Measurements from ENCODE around the gene TTLL10.

Gene TTLL10

DNA sequence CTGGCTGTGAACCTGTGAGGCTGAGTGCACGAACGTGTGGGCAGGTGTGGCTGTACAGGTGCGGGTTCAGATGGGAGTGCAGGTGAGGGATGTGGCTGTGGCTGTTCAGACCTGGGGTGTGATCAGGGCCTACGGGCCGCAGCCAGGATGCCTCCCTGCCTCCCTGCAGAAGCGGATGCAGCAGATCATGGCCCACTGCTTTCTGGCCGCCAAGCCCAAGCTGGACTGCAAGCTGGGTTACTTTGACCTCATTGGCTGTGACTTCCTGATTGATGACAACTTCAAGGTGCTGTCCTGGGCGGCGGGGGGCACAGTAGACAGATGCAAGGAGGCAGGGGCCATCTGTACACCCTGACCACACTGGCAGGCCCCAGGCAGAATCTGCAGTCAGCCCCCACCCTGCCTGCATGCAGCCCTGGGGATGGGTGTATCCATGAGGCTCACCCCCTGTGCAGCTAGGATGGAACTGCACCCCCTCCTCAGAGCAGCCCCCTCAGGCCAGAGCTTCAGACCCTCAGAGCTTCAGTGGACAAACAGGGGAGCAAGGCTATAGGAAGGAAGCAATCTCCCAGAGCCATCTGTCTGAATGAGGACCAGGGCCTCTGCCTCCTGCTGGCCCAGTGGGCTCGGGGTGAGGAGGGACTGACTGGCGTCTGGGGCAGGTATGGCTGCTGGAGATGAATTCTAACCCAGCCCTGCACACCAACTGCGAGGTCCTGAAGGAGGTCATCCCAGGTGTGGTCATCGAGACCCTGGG lies 22.9 kb downstream of the TTLL10 start:
- DNase-seq: no peak

DNA sequence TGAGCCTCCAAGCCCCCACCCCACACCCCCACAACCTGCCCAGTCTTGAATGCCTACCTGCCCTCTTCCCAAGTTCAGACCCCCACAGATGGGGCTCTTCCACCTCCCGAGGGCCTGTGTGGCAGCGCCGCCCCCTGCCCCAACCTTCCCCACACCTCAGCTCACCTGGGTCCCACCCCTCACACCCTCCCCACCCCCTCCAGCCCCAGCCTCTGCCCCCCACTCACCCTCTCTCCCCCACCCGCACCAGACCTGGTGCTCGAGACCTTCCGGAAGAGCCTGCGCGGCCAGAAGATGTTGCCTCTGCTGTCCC lies 23.5 kb downstream of the TTLL10 start:
- no peak for DNase-seq

DNA sequence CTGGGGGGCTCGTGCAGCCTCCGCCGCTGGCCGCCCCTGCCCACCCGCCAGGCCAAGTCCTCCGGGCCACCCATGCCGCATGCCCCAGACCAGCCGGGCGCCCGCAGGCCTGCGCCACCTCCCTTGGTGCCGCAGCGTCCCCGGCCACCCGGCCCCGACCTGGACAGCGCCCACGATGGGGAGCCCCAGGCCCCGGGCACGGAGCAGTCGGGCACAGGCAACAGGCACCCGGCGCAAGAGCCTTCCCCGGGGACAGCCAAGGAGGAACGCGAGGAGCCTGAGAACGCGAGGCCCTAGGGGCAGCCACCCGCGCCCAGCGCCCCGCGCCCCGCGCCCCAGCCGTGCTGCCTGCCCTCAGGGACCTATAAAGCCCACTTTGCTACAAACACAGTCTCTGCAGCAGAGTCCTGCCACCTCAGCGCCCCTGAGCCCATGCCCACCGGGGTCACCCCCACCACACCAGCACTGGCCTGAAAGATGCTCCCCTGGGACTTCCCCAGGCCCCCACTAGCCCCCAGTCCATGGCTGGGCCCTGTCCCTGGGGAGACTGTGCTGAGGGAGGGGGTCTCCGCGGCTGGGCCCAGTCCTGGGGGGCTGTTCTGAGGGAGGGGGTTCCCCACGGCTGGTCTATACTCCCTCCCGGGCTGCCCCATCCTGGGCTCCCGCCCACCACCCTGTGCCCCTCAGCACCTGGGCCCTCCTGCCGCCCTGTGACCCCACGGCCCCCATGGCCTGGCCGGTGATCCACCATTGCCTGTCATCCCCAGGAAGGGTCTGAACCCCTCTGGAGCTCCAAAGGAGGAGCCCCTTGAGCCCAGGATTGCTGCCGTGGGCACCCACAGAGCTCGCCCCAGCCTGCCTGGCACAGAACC lies 24.1 kb downstream of the TTLL10 start:
- DNase-seq: no peak

DNA sequence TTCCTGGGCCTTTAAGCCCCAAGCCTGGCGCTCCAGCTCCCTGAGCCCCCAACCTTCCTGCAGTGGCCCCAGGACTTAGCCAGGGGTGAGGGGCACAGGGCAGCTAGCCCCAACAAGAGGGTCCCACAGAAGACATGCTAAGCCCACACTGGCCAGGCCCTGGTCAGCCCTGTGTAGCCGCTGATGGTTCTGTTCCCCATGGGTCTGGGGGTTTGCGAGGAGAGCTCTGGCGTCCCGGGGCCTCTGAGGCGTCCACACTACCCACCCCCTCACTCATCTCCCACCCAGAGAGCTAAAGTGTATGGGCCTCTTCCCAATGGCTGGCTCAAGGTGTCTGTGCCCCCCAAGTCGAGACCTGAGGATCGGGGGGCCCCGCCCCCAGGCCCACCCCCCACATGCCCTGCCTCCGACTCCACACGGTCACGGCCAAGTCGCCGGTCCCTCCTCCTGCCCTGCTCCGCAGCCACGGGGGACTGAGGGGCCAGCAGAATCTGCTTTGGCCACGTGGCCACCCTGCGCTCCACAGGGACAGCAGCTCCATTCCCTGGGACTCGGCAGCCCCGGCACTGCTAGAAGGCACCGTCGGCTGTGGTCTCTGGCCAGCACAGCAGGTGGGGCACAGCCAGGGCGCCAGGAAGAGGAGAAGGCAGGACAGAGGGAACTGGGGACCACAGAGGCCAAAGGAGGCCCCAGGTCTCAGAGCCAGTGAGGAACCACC lies 24.9 kb downstream of the TTLL10 start:
- DNase-seq: no peak

DNA sequence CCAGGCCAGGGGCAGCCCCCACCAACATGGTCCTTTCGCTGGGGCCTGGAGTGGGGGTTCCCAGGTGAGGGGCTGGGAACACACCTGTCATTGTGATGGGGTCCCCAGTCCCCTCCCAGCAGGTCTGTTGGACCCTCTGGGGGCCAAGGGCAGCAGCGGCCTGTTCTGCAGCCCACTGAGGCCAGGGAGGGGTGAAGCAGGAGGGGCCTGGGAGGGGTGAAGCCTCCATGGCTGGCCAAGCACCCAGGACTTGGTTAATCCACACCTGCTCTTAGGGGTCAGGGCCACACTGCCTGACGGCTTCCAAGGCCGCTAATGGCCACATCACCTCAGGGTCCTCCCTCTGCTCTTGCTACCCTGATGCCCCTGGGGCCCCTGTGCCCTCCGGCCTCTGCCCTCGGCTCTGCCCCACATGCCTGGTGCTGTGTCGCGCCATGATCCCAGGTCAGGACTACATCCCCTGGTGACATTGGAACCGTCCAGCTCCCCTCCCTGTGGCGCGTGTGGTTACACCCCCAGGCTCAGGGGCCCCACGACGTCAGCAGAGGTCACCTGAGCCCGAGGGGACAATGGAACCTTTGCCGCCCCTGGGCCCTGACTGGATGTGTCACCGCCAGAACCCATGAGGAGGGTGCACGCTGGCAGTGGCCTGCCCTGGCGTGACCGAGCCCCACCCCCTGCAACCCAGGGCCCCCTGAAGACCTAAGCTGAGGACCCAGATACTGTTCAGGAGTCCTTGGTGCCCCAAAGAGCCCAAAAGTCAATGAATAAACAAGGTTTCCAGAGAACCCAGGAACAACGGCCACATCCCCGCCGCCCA lies 25.7 kb downstream of the TTLL10 start:
- no peak for DNase-seq

DNA sequence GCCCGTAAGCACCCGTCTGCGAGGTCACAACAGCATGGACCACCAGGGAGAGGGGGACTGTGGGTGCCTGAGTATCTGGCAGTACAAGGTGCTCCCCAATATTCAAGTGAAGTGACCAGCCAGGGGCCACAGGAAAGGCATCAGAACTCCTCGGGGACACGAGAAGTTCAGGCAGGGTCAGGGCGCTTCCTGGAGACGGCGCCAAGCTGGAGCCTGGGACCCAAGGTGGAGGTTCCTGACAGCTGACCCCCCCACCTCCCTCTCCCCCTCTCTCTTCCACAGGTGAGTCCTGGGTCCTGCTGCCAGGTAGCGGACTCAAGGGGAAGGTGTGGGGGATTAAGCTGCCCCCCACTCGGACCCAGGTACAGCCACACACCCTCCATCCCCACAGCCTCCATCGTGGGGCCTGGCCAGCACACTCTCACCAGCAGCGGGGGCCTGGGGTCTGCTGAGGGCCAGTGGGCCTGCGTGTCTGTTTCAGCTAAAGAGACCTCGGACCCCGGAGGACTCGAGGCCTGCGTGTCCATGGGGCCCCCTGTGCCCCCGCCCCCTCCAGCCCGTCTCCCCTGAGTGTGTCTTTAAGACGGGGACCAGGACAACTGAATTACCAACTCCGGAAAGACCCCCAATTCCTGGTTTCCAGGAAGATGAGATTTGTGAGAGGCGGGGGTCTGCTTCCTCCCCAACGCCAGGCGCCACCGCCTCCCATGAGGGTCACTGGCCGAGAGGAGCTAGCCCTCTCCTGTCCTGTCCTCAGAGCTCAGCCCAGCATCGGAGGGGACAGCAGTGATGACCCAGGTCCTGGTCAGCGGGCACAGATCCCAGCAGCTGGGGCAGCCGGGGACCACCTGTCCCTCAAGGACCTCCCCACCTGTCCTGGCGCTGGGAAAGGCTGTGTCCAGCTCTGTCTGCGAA lies 26.5 kb downstream of the TTLL10 start:
- no peak for DNase-seq

DNA sequence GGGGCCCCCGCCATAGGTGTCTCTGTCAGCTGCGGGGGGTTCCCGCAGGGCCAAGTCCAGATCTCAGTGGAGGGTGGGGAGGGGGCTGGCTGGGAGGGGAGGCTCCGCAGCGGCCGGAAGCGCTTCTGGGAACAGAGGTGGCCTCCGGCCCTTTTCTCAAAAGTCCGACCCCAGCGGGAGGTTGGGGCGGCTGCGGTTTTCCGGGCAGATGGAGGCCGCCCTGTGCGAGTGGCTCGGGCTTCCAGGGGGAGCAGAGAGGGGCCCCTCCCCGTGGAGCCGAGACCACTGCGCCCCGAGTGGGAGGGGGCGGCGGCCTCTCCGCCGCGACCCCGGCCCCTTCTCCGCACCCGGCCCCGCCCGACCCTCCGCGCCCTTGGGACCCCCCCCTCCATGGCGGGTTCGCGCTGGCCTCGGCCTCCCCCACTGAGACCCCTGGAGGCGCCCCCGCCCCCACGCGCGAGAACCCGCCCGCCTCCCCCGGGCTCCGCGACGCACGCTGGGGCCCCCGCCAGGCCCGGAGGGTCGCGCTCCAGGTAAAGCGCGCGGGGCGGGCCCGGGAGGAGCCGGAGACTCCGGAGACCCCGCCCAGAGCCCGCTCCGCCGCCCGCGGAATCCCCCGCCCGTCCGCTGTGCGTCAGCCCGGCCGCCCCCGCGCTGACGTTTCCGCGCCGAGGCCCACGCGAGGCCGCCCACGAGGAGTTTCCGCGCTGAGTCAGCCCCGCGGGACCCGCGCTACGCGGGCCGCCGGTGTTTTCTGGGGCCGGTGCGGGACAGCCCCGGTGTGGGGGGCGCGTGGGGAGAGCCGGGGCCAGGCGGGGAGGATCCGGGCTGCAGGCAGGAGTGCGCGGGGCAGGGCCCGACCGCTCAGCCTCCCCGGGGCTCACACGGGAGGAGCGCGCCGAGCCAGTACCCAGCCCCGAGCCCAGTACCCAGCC lies 27.5 kb downstream of the TTLL10 start:
- DNase-seq: no peak

DNA sequence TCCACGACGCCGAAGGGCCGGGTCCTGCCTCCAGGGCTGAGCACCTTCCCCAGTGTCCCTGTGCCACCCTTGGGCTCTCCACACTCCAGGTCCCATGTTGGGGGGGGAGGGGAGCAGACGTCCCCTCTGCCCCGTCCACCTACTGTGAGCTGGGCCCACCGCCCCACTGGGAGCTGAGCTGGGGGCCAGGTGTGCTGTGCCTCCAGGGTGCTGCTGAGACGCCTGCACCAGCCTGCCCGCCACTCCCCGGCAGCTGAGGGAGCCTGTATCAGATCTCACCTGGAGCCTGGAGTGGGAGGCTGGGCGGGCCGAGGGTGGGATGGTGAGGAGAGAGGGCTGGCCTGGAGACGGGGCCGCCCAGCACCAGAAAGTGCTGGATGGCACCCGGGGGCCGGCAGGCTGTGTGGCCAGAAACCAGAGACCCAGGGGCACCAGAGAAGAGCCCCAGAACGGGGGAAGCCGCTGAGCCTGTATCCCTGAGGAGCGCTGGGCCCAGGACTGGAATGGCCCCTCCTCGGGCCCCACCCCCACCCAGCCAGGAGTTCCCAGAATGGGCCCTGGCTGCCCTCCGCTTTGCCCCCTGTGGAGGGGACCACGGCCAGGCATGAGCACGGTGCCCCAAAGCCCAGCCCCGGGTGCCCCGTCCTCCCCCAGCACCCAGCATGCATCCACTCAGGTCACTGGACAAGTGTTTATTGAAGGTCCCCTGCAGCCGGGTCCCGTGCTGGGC lies 29.3 kb downstream of the TTLL10 start:
- no peak for DNase-seq

DNA sequence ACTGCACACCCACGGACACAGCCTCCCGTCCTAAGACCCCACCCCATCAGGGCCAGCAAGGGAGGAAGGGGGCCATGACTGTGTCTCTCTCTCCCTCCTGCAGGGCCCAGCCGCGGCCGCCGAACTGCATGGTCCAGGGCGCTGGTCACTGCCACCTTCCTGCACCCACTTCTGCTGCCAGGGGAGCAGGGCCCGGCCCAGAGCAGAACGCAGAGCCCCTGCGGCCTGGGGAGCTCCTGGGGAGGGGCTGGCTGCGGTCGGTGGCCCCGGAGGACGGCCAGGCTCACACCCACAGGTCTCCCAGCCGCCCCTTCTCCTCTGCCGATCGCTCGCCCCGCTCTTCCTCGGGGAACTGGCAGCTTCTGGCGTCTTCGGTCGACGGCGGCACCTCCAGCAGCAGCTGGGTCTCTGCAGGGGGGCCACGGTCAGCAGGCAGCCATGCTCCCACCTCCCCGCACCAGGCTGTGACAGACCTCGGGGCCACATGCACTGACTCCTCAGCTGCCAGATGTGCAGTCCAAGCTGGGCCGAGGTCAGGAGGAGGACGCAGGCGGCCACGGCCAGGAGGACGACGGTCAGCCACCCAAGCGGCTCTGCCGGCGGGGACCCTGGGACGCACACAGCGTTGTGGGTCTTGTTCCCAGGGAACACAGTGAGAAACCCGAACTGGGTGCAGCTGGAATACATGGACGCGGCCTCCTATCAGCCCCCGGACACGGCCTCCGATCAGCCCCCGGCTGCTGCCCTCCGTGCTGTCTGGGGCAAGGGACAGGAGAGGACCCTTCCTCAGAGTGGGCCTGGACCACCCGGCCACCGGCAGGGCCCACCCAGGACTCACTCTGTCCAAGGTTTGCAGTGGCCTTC lies 30.1 kb downstream of the TTLL10 start:
- DNase-seq: no peak

DNA sequence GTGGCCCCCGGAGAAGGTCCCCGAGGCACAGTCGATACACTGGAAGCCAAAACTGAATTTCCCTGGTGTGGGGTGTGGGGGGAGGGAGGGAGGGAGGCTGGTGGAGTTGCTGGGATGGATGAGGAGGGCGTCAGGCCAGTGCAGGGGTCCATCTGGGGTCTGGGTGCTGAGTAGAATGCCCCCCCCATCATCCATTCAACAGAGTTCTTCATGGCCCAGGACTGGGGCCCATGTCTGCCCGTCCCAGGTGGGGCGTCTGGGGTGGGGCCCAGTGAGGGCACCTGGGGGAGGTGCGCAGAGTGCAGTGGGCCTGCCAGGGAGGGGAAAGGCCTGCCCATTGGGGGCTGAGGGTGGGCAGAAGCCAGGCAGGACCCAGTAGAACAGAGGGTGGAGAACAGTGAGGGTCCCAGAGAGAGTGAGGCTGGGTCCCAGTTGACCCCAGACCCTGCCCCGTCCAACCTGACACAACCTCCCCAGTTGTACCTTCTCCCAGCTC lies 30.8 kb downstream of the TTLL10 start:
- no peak for DNase-seq

DNA sequence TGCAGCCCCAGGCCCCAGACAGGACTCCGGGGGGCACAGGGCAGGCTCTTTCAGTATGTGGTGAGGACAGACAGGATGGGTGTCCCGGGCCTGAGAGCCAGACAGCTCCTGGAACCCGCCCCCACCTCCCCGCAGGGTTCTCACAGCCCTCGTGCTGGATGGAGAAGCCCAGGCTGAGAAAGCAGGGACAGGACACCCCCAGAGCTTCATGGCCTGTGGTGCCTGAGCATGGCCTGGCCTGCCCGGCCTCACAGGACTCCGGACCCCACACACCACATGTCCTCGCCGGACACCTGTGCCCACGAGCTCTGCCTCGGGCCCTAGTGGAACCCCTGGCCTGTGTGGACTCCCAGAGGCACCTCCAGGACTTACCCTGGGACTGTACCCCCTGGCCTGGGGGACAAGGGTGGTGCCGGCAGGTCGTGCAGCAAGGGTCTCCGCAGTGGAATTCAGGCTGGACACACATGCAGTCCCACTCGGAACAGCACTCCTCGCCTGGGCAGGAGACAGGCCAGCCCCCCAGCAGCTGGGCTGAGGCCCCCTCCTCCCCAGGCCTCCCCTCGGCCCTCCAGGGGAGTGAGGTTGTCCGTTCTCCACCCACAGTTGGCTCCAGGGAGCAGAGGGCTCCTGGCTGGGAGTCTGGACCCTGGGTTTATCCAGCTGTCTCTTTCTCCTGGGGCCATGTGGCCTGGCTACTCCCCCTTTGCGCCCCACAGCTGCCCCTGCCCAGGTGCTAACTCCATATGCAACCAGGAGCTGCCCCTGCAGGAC lies 31.5 kb downstream of the TTLL10 start:
- DNase-seq: no peak

DNA sequence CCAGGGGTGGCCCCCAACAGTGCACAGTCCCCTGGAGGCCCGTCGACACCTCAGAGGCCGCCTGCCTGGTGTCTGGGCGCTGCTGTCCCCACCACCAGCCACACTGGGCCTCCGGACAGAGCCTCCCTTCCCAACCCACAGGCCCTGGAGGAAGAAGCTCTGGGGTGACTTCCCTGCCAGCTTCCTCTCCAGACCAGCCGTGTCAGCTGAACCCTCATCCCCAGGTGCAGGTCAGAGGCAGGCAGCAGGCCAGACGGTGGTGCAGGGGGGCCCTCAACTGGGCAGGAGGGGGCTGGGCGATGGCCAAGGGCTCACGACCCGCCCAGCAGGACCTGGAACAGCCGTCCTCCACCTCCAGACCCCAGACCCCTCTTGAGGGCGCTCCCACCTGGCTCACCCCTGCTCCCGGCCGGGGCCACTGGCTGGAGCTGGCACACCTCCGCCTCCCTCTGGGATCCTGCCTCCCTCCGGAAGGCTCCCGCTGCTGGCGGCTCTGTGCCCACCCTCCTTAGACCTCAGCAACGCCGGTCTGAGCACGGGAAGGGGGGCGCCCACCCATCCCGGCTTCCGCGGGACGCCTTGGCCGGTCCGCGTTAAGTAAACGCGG lies 32.2 kb downstream of the TTLL10 start:
- no peak for DNase-seq

DNA sequence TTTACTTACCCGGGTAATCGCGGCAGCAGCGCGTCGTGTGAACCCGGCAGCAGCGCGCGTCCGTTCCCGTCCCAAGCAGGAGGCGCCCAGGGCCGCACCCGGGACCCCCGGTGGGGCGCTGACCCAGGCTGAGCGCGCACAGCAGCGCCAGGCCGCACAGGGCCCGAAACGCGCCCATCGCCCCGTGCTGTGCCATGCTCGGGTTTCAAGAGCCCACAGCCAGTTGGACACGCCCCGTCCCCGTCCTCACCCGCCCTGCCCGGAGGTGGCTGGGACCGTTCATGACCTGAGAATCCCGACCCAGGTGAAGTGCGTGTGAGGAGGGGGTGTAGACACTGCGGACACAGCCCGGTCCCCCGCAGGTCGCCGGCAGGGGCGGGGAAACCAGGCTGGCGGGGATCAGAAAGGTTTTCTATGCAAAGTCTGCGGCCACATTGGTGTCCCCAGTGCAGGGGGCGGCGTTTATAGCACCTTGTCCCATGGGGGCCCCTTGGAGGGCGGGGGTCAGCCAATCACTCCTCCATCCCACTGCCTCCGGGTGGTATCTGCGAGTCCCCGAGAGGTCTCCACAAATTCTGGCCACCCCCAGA lies 32.8 kb downstream of the TTLL10 start, which contains the start of gene TNFRSF18:
Gene TNFRSF18, minus strand, starts transcription at position 217 of the 590 bp plus-strand sequence. Its CDS starts 21 bp downstream, at position 196.
- no peak for DNase-seq

DNA sequence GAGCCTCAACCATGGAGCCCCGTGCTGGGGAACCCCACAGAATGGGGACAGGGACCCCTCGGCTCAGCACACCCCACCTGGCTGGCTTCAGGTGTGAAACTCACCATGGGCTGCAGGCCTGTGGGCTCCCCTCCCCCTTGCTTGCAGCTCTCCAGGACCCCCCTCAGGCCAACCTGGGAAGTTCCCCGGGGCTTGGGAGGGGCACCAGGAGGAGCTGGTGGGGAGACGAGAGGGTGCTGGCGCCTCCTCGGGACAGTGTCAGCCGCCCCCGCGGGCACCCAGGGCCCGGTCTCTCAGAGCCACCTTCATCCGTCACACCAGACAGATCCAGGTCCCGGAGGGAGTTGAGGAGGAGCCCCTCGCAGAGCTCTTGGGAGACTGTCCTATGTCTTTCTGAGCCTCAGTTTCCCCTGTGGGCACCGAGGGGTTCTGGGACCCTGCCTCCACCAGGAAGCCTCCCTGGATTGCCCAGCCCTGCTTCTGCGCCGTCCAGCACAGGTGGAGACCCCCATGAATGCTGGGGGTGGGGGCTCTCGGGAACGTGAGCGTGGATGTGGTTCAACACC lies 33.4 kb downstream of the TTLL10 start:
- DNase-seq: no peak

DNA sequence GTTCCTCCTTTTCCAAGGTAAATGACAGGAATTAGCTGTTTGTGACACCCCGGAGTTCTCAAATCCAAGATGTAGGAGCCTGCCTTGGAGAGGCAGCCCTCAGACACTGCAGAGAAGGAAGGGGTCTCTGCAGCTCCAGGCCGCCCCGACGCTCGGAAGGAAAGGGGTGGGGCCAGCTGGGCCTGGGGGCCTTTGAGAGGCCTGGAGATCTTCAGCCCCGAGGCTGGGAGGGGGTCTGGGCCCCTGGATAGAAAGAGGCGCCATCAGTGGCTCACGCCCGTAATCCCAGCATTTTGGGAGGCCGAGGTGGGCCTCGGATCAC lies 33.9 kb downstream of the TTLL10 start:
- DNase-seq: no peak

DNA sequence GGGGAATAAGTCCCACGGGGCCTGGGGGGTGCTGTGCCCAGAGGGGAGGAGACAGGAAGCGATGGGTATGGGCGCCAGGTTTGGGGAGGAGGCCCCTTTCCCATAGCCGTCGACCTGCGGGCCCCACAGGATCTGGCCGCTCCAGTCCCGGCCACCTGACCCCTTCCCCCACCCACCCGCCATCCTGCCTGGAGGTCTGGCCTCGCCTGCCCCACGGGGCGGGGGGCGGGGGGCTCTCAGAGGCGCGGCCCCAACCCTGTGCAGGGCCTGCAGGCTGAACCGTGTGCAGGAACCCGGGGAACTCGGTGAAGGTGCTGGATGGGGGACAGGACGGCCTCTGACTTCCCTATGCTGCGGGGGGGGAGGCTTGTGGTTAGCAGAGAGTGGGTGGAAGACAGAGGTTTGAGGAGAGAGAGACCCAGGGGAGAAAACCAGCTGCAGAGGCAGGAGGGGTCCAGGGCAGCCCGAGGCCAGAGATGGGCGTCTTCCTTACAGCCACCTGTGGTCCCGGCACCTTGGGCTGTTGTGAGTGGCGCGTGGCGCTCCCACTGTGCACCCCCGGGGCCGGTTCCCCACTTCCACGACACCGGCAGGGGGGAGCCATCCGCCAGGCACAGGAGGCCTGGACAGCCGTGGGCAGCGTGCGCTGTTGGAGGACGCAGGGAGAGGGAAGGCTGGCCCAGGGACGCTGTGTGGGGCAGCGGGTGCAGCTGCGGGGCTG lies 35.2 kb downstream of the TTLL10 start:
- no peak for DNase-seq
